ENCODE results near the gene SLC6A15.

SLC6A15 gene

GRCh38 chr12:84924981-84925380 lies 12.4 kb upstream of the SLC6A15 start:
- Histone ChIP-seq H3K18ac (ENCODE audit: low read length) (no peak overlapping the region), H3K4me2 (ENCODE audit: low read length) (no peak overlapping the region), H3K4ac (ENCODE audit: low read depth, low read length) (no peak overlapping the region), H3K79me1 (ENCODE audit: low read length) (no peaks in the 10 kb centered on the region), H3K27ac (ENCODE audit: low read depth, low read length) (no peak overlapping the region), H3K23ac (ENCODE audit: low read length) (no peak overlapping the region), H2AK5ac (ENCODE audit: low read length) (no peak overlapping the region), H2BK12ac (ENCODE audit: low read length) (no peak overlapping the region), H3K9me3 (ENCODE audit: insufficient read depth, low read depth, low read length) (no peaks in the 10 kb centered on the region), H3K14ac (ENCODE audit: low read length) (no peak overlapping the region), H3K4me3 (ENCODE audit: low read depth, low read length) (no peak overlapping the region), H3K27me3 (ENCODE audit: insufficient read depth, low read length) (no peaks in the 10 kb centered on the region), H2BK120ac (ENCODE audit: insufficient read depth, low read length, poor library complexity) (no peak overlapping the region), H3K36me3 (ENCODE audit: control insufficient read depth in 1 of 2, insufficient read depth in 2 of 2, low read length in 2 of 2) (no peaks in the 10 kb centered on the region), H4K91ac (ENCODE audit: low read depth, low read length) (no peak overlapping the region), H3K79me2 (ENCODE audit: control insufficient read depth, insufficient read depth, low read length, poor library complexity) (no peaks in the 10 kb centered on the region), H3K4me1 (ENCODE audit: control insufficient read depth in 1 of 2, insufficient read depth in 2 of 2, low read length in 2 of 2) (no peaks in the 10 kb centered on the region), H2AFZ (ENCODE audit: insufficient read depth, low read length, poor library complexity) (no peak overlapping the region), H2BK5ac (ENCODE audit: low read depth, low read length, poor library complexity) (no peak overlapping the region), H3K9ac (ENCODE audit: low read length) (no peak overlapping the region), H4K8ac (ENCODE audit: low read depth, low read length) (no peak overlapping the region), H4K12ac (ENCODE audit: low read depth, low read length) (no peak overlapping the region)
- WGBS (ENCODE audit: extremely low coverage, insufficient coverage, insufficient read length): no CpG with 5 or more reads among the region's 2 CpGs
- no peak for DNase-seq

DNA sequence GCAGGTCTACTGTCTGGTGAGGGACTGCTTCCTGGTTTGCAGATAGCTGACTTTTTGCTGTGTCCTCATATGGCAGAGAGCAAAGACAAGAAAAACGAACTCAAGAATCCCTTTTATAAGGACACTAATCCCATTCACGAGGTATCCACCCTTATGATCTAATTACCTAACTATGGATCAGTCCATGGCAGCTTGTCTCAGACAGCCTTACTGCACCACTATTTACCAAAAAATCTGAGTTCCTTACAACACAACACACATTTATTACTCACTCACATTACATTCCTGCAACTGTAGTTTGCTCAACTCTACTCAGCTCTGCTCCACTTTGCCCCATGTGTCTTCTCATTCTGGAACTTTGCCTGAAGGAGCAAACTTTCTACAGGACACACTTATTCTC lies 10.1 kb upstream of the SLC6A15 start:
- Histone ChIP-seq H3K9me3 (ENCODE audit: insufficient read depth, low read depth, low read length) (no peaks in the 10 kb centered on the region), H3K36me3 (ENCODE audit: control insufficient read depth in 1 of 2, insufficient read depth in 2 of 2, low read length in 2 of 2) (no peaks in the 10 kb centered on the region), H2AK5ac (ENCODE audit: low read length) (no peak overlapping the region), H3K27ac (ENCODE audit: low read depth, low read length) (no peak overlapping the region), H2BK5ac (ENCODE audit: low read depth, low read length, poor library complexity) (no peak overlapping the region), H2BK12ac (ENCODE audit: low read length) (no peak overlapping the region), H3K4me2 (ENCODE audit: low read length) (no peak overlapping the region), H3K79me2 (ENCODE audit: control insufficient read depth, insufficient read depth, low read length, poor library complexity) (no peaks in the 10 kb centered on the region), H4K8ac (ENCODE audit: low read depth, low read length) (no peak overlapping the region), H3K79me1 (ENCODE audit: low read length) (no peaks in the 10 kb centered on the region), H3K14ac (ENCODE audit: low read length) (no peak overlapping the region), H2AFZ (ENCODE audit: insufficient read depth, low read length, poor library complexity) (no peak overlapping the region), H3K4me1 (ENCODE audit: control insufficient read depth in 1 of 2, insufficient read depth in 2 of 2, low read length in 2 of 2) (no peaks in the 10 kb centered on the region), H3K9ac (ENCODE audit: low read length) (no peak overlapping the region), H2BK120ac (ENCODE audit: insufficient read depth, low read length, poor library complexity) (no peak overlapping the region), H3K4me3 (ENCODE audit: low read depth, low read length) (no peak overlapping the region), H3K4ac (ENCODE audit: low read depth, low read length) (no peak overlapping the region), H4K12ac (ENCODE audit: low read depth, low read length) (no peak overlapping the region), H3K27me3 (ENCODE audit: insufficient read depth, low read length) (no peaks in the 10 kb centered on the region), H3K23ac (ENCODE audit: low read length) (no peak overlapping the region), H3K18ac (ENCODE audit: low read length) (no peak overlapping the region), H4K91ac (ENCODE audit: low read depth, low read length) (no peak overlapping the region)
- DNase-seq: peak; percentile 35 to 62
- no CpG with 5 or more reads among the region's 2 CpGs for WGBS (ENCODE audit: extremely low coverage, insufficient coverage, insufficient read length)

GRCh38 chr12:84920331-84920730 lies 7.7 kb upstream of the SLC6A15 start:
- H3K79me1 ChIP-seq (ENCODE audit: low read length): no peaks in the 10 kb centered on the region
- H3K14ac ChIP-seq (ENCODE audit: low read length): no peak overlapping the region
- H3K18ac ChIP-seq (ENCODE audit: low read length): no peak overlapping the region
- no peaks in the 10 kb centered on the region for H3K27me3 ChIP-seq (ENCODE audit: insufficient read depth, low read length)
- no peak overlapping the region for H2AK5ac ChIP-seq (ENCODE audit: low read length)
- peak; percentile 24 to 49 for DNase-seq
- no peak overlapping the region for H3K9ac ChIP-seq (ENCODE audit: low read length)
- H2BK120ac ChIP-seq (ENCODE audit: insufficient read depth, low read length, poor library complexity): no peak overlapping the region
- no peak overlapping the region for H2BK12ac ChIP-seq (ENCODE audit: low read length)
- no peaks in the 10 kb centered on the region for H3K79me2 ChIP-seq (ENCODE audit: control insufficient read depth, insufficient read depth, low read length, poor library complexity)
- no peak overlapping the region for H4K91ac ChIP-seq (ENCODE audit: low read depth, low read length)
- no peaks in the 10 kb centered on the region for H3K9me3 ChIP-seq (ENCODE audit: insufficient read depth, low read depth, low read length)
- H2AFZ ChIP-seq (ENCODE audit: insufficient read depth, low read length, poor library complexity): no peak overlapping the region
- no peak overlapping the region for H2BK5ac ChIP-seq (ENCODE audit: low read depth, low read length, poor library complexity)
- no peaks in the 10 kb centered on the region for H3K36me3 ChIP-seq (ENCODE audit: control insufficient read depth in 1 of 2, insufficient read depth in 2 of 2, low read length in 2 of 2)
- no peak overlapping the region for H3K4me2 ChIP-seq (ENCODE audit: low read length)
- no peaks in the 10 kb centered on the region for H3K4me1 ChIP-seq (ENCODE audit: control insufficient read depth in 1 of 2, insufficient read depth in 2 of 2, low read length in 2 of 2)
- H3K4ac ChIP-seq (ENCODE audit: low read depth, low read length): no peak overlapping the region
- no CpG with 5 or more reads among the region's 1 CpG for WGBS (ENCODE audit: extremely low coverage, insufficient coverage, insufficient read length)
- no peak overlapping the region for H4K12ac ChIP-seq (ENCODE audit: low read depth, low read length)
- H4K8ac ChIP-seq (ENCODE audit: low read depth, low read length): no peak overlapping the region
- H3K27ac ChIP-seq (ENCODE audit: low read depth, low read length): no peak overlapping the region
- H3K4me3 ChIP-seq (ENCODE audit: low read depth, low read length): no peak overlapping the region
- H3K23ac ChIP-seq (ENCODE audit: low read length): no peak overlapping the region

GRCh38 chr12:84919271-84919670 lies 6.7 kb upstream of the SLC6A15 start:
- Histone ChIP-seq H2BK120ac (ENCODE audit: insufficient read depth, low read length, poor library complexity) (no peak overlapping the region), H3K27ac (ENCODE audit: low read depth, low read length) (no peak overlapping the region), H2AFZ (ENCODE audit: insufficient read depth, low read length, poor library complexity) (no peak overlapping the region), H3K23ac (ENCODE audit: low read length) (no peak overlapping the region), H3K4ac (ENCODE audit: low read depth, low read length) (no peak overlapping the region), H3K79me1 (ENCODE audit: low read length) (no peaks in the 10 kb centered on the region), H3K4me3 (ENCODE audit: low read depth, low read length) (no peak overlapping the region), H3K14ac (ENCODE audit: low read length) (no peak overlapping the region), H2AK5ac (ENCODE audit: low read length) (no peak overlapping the region), H3K27me3 (ENCODE audit: insufficient read depth, low read length) (no peaks in the 10 kb centered on the region), H3K36me3 (ENCODE audit: control insufficient read depth in 1 of 2, insufficient read depth in 2 of 2, low read length in 2 of 2) (no peaks in the 10 kb centered on the region), H3K4me2 (ENCODE audit: low read length) (no peak overlapping the region), H4K91ac (ENCODE audit: low read depth, low read length) (no peak overlapping the region), H3K4me1 (ENCODE audit: control insufficient read depth in 1 of 2, insufficient read depth in 2 of 2, low read length in 2 of 2) (no peaks in the 10 kb centered on the region), H4K12ac (ENCODE audit: low read depth, low read length) (no peak overlapping the region), H3K9ac (ENCODE audit: low read length) (no peak overlapping the region), H4K8ac (ENCODE audit: low read depth, low read length) (no peak overlapping the region), H2BK12ac (ENCODE audit: low read length) (no peak overlapping the region), H2BK5ac (ENCODE audit: low read depth, low read length, poor library complexity) (no peak overlapping the region), H3K79me2 (ENCODE audit: control insufficient read depth, insufficient read depth, low read length, poor library complexity) (no peaks in the 10 kb centered on the region), H3K9me3 (ENCODE audit: insufficient read depth, low read depth, low read length) (no peaks in the 10 kb centered on the region), H3K18ac (ENCODE audit: low read length) (no peak overlapping the region)
- no CpG with 5 or more reads among the region's 1 CpG for WGBS (ENCODE audit: extremely low coverage, insufficient coverage, insufficient read length)
- no peak for DNase-seq
